GM12878 (cell line): ENCODE measurements around the gene SERPINA9. TPM values are rescaled to one million over a fixed set of nuclear protein-coding genes. Genes with fewer than 3 reads are reported as not detected.

Experiments
- ATAC-seq: fragments of 200-7000 bp; cut with Tn5 transposase; 3 replicates; pipeline ENCODE4 v1.9.1; 2020; ENCODE audit warnings: mild to moderate bottlenecking, moderate library complexity
- BruUV-seq: library from RNA; stranded (reverse); fragments of 400-500 nt; replicated peaks from 2 replicates; lab custom pipeline; 2021; lab: Mats Ljungman, UMichigan
- CTCF ChIA-PET: fragments of 300-600 bp; sonication (Branson Sonifier 250); formaldehyde crosslinking; extraction: SDS; loops from one replicate; lab custom pipeline; 2021; ENCODE audit warnings: inconsistent platforms; lab: Yijun Ruan, JAX
- POLR2A ChIA-PET: fragments of 350-600 bp; formaldehyde crosslinking; extraction: SDS; loops from one replicate; lab custom pipeline; 2021; ENCODE audit warnings: inconsistent platforms; lab: Charles Lee
- RAD21 ChIA-PET: fragments of 300-600 bp; sonication (Branson Sonifier 250); formaldehyde crosslinking; loops from one replicate; lab custom pipeline; 2023; ENCODE audit warnings: antibody characterized with exemption; ENCODE audit not compliant: unreplicated experiment; lab: Charles Lee
- SMC1A ChIA-PET: fragments of 300-600 bp; sonication (Branson Sonifier 250); formaldehyde crosslinking; loops from one replicate; lab custom pipeline; 2023; ENCODE audit not compliant: unreplicated experiment, uncharacterized antibody; lab: Charles Lee
- DNase-seq: peaks from one replicate; pipeline ENCODE4 v3.0.0-alpha.2; 2011; ENCODE audit warnings: low read depth, low spot score
- FAIRE-seq: peaks from 3 replicates; lab custom pipeline; 2011; peaks lifted over from hg19 to GRCh38; lab: Jason Lieb, UNC
- H2AFZ ChIP-seq: 2 replicates; pipeline ENCODE4 v1.6.0; 2011; ENCODE audit warnings: low read depth, low read length, control low read depth; ENCODE audit not compliant: control insufficient read depth
- H3K27ac ChIP-seq: 2 replicates; pipeline ENCODE4 v1.5.1; 2011; ENCODE audit warnings: control low read depth; ENCODE audit not compliant: control insufficient read depth, insufficient read depth
- H3K27me3 ChIP-seq, 2 experiments: replicated peaks in 1 of 2; 2 replicates each; pipeline versions ENCODE4 v1.6.0 to v1.6.1; 2011; ENCODE audit warnings: low read length in 1 of 2; ENCODE audit not compliant: control insufficient read depth in 2 of 2, insufficient read depth in 2 of 2
- H3K36me3 ChIP-seq, 2 experiments: 2 replicates each; pipeline ENCODE4 v1.5.1; 2011; ENCODE audit warnings: low read length in 1 of 2; ENCODE audit not compliant: control insufficient read depth in 2 of 2, insufficient read depth in 2 of 2
- H3K4me1 ChIP-seq: 2 replicates; pipeline ENCODE4 v1.6.1; 2011; ENCODE audit warnings: mild to moderate bottlenecking, low read length, moderate library complexity, mixed read lengths; ENCODE audit not compliant: control insufficient read depth, insufficient read depth
- H3K4me2 ChIP-seq: 2 replicates; pipeline ENCODE4 v1.6.0; 2011; ENCODE audit warnings: control low read depth; ENCODE audit not compliant: control insufficient read depth, insufficient read depth
- H3K4me3 ChIP-seq: fragments of 200-600 bp; sonication (generic); 2 replicates; pipeline ENCODE4 v1.5.1; 2016
- H3K79me2 ChIP-seq: 2 replicates; pipeline ENCODE4 v1.6.0; 2011; ENCODE audit warnings: low read length; ENCODE audit not compliant: control insufficient read depth, insufficient read depth
- H3K9ac ChIP-seq: 2 replicates; pipeline ENCODE4 v1.8.0; 2011; ENCODE audit warnings: low read length, control low read depth, mixed read lengths; ENCODE audit not compliant: control insufficient read depth, insufficient read depth
- H3K9me3 ChIP-seq: replicated peaks from 3 replicates; pipeline ENCODE4 v1.5.1; 2011; ENCODE audit warnings: mild to moderate bottlenecking, low read length; ENCODE audit not compliant: control insufficient read depth, insufficient read depth
- H4K20me1 ChIP-seq: 2 replicates; pipeline ENCODE4 v1.6.0; 2011; ENCODE audit not compliant: control insufficient read depth, insufficient read depth
- BHLHE40 ChIP-seq, 2 experiments: fragments of 450-650 bp in 1 of 2; IDR thresholded peaks; 2 replicates each; pipeline ENCODE4 v1.6.1; 2011 to 2017; ENCODE audit warnings: low read depth in 2 of 2, borderline replicate concordance in 1 of 2, improper control_type of control experiment in 1 of 2, low read length in 1 of 2, mild to moderate bottlenecking in 1 of 2
- CBFB ChIP-seq: IDR thresholded peaks from 2 replicates; pipeline ENCODE4 v1.6.1; 2016; ENCODE audit warnings: antibody characterized with exemption, low read depth
- EED ChIP-seq: sonication (generic); IDR thresholded peaks from 2 replicates; pipeline ENCODE4 v1.6.1; 2016; ENCODE audit warnings: antibody characterized with exemption, low read depth
- ELK1 ChIP-seq: IDR thresholded peaks from 2 replicates; pipeline ENCODE4 v1.6.1; 2012; ENCODE audit warnings: low read depth, low read length, improper control_type of control experiment
- HDAC2 ChIP-seq: fragments of 200-600 bp; sonication (generic); IDR thresholded peaks from 2 replicates; pipeline ENCODE4 v1.6.1; 2017
- MTA2 ChIP-seq: fragments of 450-650 bp; IDR thresholded peaks from 2 replicates; pipeline ENCODE4 v1.6.1; 2016; ENCODE audit warnings: low read depth, mild to moderate bottlenecking, moderate library complexity
- RAD21 ChIP-seq: IDR thresholded peaks from 2 replicates; pipeline ENCODE4 v1.6.1; 2011; ENCODE audit warnings: mild to moderate bottlenecking, low read depth, low read length, moderate library complexity; ENCODE audit not compliant: insufficient read depth
- RELA ChIP-seq: fragments of 450-650 bp; IDR thresholded peaks from 2 replicates; pipeline ENCODE4 v1.8.0; 2014; ENCODE audit warnings: borderline replicate concordance; ENCODE audit not compliant: partially characterized antibody
- REST ChIP-seq: IDR thresholded peaks from 2 replicates; pipeline ENCODE4 v1.6.1; 2012; ENCODE audit warnings: mild to moderate bottlenecking, low read depth, low read length
- SREBF2 ChIP-seq: IDR thresholded peaks from 2 replicates; pipeline ENCODE4 v1.6.1; 2012; ENCODE audit warnings: mild to moderate bottlenecking, low read length
- SUZ12 ChIP-seq: fragments of 200-600 bp; sonication (generic); IDR thresholded peaks from one replicate; pipeline ENCODE4 v1.6.1; 2018; ENCODE audit warnings: antibody characterized with exemption, mild to moderate bottlenecking; ENCODE audit not compliant: unreplicated experiment
- TARDBP ChIP-seq: IDR thresholded peaks from 2 replicates; pipeline ENCODE4 v1.6.1; 2016; ENCODE audit warnings: borderline replicate concordance
- ZNF207 ChIP-seq: fragments of 450-650 bp; IDR thresholded peaks from 2 replicates; pipeline ENCODE4 v1.6.1; 2014; ENCODE audit warnings: antibody characterized with exemption, mild to moderate bottlenecking, borderline replicate concordance
- WGBS: methylation state at CpG from one replicate; pipeline ENCODE4 v1.1.6; 2016; ENCODE audit warnings: low lambda C conversion rate; ENCODE audit not compliant: insufficient replicate concordance, insufficient coverage; ENCODE audit errors: missing lambda C conversion rate; 5-methylcytosine and 5-hydroxymethylcytosine counted together
- in situ Hi-C: fragments of 300-500 bp; cut with MboI; formaldehyde crosslinking; loops from 9 replicates; pipeline ENCODE4 v1.14.3; 2018; ENCODE audit warnings: mixed read lengths
- intact Hi-C: fragments of 100-400 bp; cut with micrococcal nuclease; formaldehyde crosslinking; loops from one replicate; pipeline ENCODE4 v1.14.2; 2022; ENCODE audit not compliant: unreplicated experiment
- polyA plus RNA-seq, 11 experiments: library from polyadenylated mRNA; depleted of rRNA in 4 of 11; unstranded in 6 of 11; stranded (reverse) in 5 of 11; fragments of >200 nt; fragmentation: Nextera tagmentation in 4 of 11; fragmentation: Illumina TruSeq in 1 of 11; extraction: Ambion mirVana in 4 of 11; extraction: Trizol in 1 of 11; gene quantifications; 1 replicate in 1 of 11; 2 replicates in 10 of 11; pipeline versions ENCODE4 v1.2.1 to v1.2.3, GENCODE V29; 2011 to 2016; ENCODE audit warnings: inconsistent platforms in 2 of 11, missing spikeins in 2 of 11, low read depth in 1 of 11
- total RNA-seq, 4 experiments: library from RNA; depleted of rRNA in 3 of 4; stranded (reverse); fragments of >200 nt in 3 of 4; fragmentation: Illumina TruSeq in 1 of 4; extraction: Trizol in 1 of 4; gene quantifications; 2 replicates each; pipeline versions ENCODE4 v1.2.1 to v1.2.3, GENCODE V29; 2013 to 2021

SERPINA9 gene
- total and polyA plus RNA-seq, 10 of the 15 experiments (the other 5 are each of a cell fraction or from before 2014, with no cell fraction given), result 0.05 TPM; not detected in 9

GRCh38 chr14:94473666-94474410 lies 2.2 kb downstream of the SERPINA9 start:
- 23% methylated on average over 16 of the region's 16 CpGs for WGBS
- Histone ChIP-seq H3K27ac (no peak overlapping the region), H3K36me3 (no peaks in the 10 kb centered on the region), H3K4me3 (no peak overlapping the region), H3K9ac (no peak overlapping the region), H3K9me3 (no peaks in the 10 kb centered on the region; the same call in 2 of the 3 replicates), H2AFZ (no peak overlapping the region), H3K79me2 (no peaks in the 10 kb centered on the region), H3K4me2 (no peak overlapping the region), H3K4me1 (no peaks in the 10 kb centered on the region), H3K27me3 (peaks cover 1 to 3% of the 10 kb centered on the region in 2 experiments; a peak in 1 of 4 replicates), H4K20me1 (no peaks in the 10 kb centered on the region)
- RAD21 ChIA-PET, result no interaction called here
- TF ChIP-seq CBFB (no peak), HDAC2 (no peak), ZNF207 (no peak), EED (no peak)
- POLR2A ChIA-PET, result interaction anchor here (0.6 kb wide), 1 partner anchor 915 kb away, joined by 3 read pairs; no protein-coding TSS in a partner anchor
- CTCF ChIA-PET, result interaction anchor here (1.5 to 5.0 kb wide), 2 partner anchors 8 to 12 kb away, joined by 4 to 40 read pairs; no protein-coding TSS in a partner anchor
- SMC1A ChIA-PET, result no interaction called here
- no peak for DNase-seq
- no TSS peak for BruUV-seq
- no peak for FAIRE-seq
- intact Hi-C loops (no loop called here), in situ Hi-C loops (no loop called here)
- ATAC-seq, result no peak

GRCh38 chr14:94472842-94473241 lies 3.2 kb downstream of the SERPINA9 start:
- Histone ChIP-seq H3K36me3 (no peaks in the 10 kb centered on the region), H3K9ac (no peak overlapping the region), H3K4me2 (no peak overlapping the region), H4K20me1 (no peaks in the 10 kb centered on the region), H3K27ac (no peak overlapping the region), H2AFZ (no peak overlapping the region), H3K27me3 (peaks cover 1 to 3% of the 10 kb centered on the region in 2 experiments; a peak in 1 of 4 replicates), H3K4me1 (no peaks in the 10 kb centered on the region), H3K4me3 (no peak overlapping the region), H3K79me2 (no peaks in the 10 kb centered on the region), H3K9me3 (no peaks in the 10 kb centered on the region; the same call in 2 of the 3 replicates)
- intact Hi-C loops, result no loop called here
- ChIA-PET SMC1A (no interaction called here), CTCF (no interaction called here), POLR2A (no interaction called here), RAD21 (no interaction called here)
- no TSS peak for BruUV-seq
- DNase-seq, result no peak
- no peak for ATAC-seq
- 0% methylated on average over 4 of the region's 4 CpGs for WGBS
- FAIRE-seq, result no peak
- in situ Hi-C loops, result no loop called here
- TF ChIP-seq MTA2 (no peak), SUZ12 (no peak), SREBF2 (no peak), REST (no peak), TARDBP (no peak), ZNF207 (no peak), BHLHE40 (IDR thresholded peaks at IDR 0.05; ENCODE audit: borderline replicate concordance in 1 of 2, low read depth in 2 of 2, low read length in 1 of 2) (no peak), RELA (no peak), RAD21 (no peak), ELK1 (no peak)
